K562 treated with DMSO at 1 percent for 48 hours (cell line): ENCODE results near the gene C12orf60. TPM values are rescaled to one million over a fixed set of nuclear protein-coding genes. Genes with fewer than 3 reads are reported as not detected.

Experiments
- total RNA-seq: library from RNA; unstranded; fragments of 300-600 nt; gene quantifications from 2 replicates; pipeline ENCODE4 v1.2.3, GENCODE V29; 2022; ENCODE audit warnings: low replicate concordance; ENCODE audit errors: extremely low read depth

C12orf60 gene
- not detected in 2 replicates for total RNA-seq

GRCh38 chr12:14803011-14803829 is at the start of gene C12orf60, which contains the start of gene WBP11:
Gene C12orf60 (plus strand): TSS chr12:14803670. CDS start chr12:14822936, 19,266 bp downstream.
Gene WBP11 (minus strand): TSS chr12:14803478. CDS start chr12:14801383, 2,095 bp downstream.

GRCh38 chr12:14814014-14814413 is 10.5 kb downstream of the C12orf60 start, which contains the start of gene SMCO3:
Gene SMCO3 (minus strand): TSS chr12:14814182. CDS start chr12:14806680, 7,502 bp downstream.

GRCh38 chr12:14843425-14843887 is 40.0 kb downstream of the C12orf60 start, which contains the start of gene ART4:
Gene ART4 (minus strand): TSS chr12:14843526. CDS start chr12:14843113, 413 bp downstream.

Other genes starting within 250 kb of the C12orf60 start
- gene PLBD1, start 235.8 kb upstream of the C12orf60 start, total RNA-seq = not detected in 2 replicates
- gene GUCY2C, start 107.1 kb upstream of the C12orf60 start, total RNA-seq = not detected in 2 replicates
- not detected in 2 replicates for gene WBP11, start 192 bp upstream of the C12orf60 start, total RNA-seq
- gene SMCO3, start 10.5 kb downstream of the C12orf60 start, total RNA-seq = not detected in 2 replicates
- not detected in 2 replicates for gene ART4, start 39.9 kb downstream of the C12orf60 start, total RNA-seq
- not detected in 2 replicates for gene MGP, start 82.2 kb downstream of the C12orf60 start, total RNA-seq
- gene ERP27, start 134.9 kb downstream of the C12orf60 start, total RNA-seq = not detected in 2 replicates
- gene ARHGDIB, start 157.9 kb downstream of the C12orf60 start, total RNA-seq = not detected in 2 replicates
- gene PDE6H, start 169.4 kb downstream of the C12orf60 start, total RNA-seq = not detected in 2 replicates